ENCODE measurements around the gene SRSF11.

The SRSF11 gene

GRCh38 chr1:70224954-70225353, 3.8 kb downstream of the SRSF11 start:
- DNase-seq, result no peak

- no peak for DNase-seq
Measured at GRCh38 chr1:70227439-70227838, 6.3 kb downstream of the SRSF11 start.

GRCh38 chr1:70228670-70229069, 7.5 kb downstream of the SRSF11 start:
- DNase-seq, result no peak

GRCh38 chr1:70231475-70231874, 10.3 kb downstream of the SRSF11 start:
- DNase-seq, result no peak

GRCh38 chr1:70234733-70235132, 13.6 kb downstream of the SRSF11 start:
- no peak for DNase-seq

GRCh38 chr1:70239940-70240339, 18.8 kb downstream of the SRSF11 start:
- no peak for DNase-seq

- no peak for DNase-seq
Measured at GRCh38 chr1:70247122-70247521, 25.9 kb downstream of the SRSF11 start.

- DNase-seq, result peak; percentile 18
Measured at GRCh38 chr1:70247768-70248167, 26.6 kb downstream of the SRSF11 start.

- DNase-seq, result no peak
Measured at GRCh38 chr1:70248729-70249128, 27.5 kb downstream of the SRSF11 start.

- DNase-seq, result no peak
Measured at GRCh38 chr1:70256664-70257063, 35.5 kb downstream of the SRSF11 start.

GRCh38 chr1:70264839-70265238, 43.7 kb downstream of the SRSF11 start:
- no peak for DNase-seq

- no peak for DNase-seq
Measured at GRCh38 chr1:70265946-70266345, 44.8 kb downstream of the SRSF11 start.

- no peak for DNase-seq
Measured at GRCh38 chr1:70277875-70278274, 56.7 kb downstream of the SRSF11 start.

- no peak for DNase-seq
Measured at GRCh38 chr1:70278710-70279109, 57.5 kb downstream of the SRSF11 start.

- no peak for DNase-seq
Measured at GRCh38 chr1:70284366-70284765, 63.2 kb downstream of the SRSF11 start.

GRCh38 chr1:70286453-70286852, 65.3 kb downstream of the SRSF11 start:
- no peak for DNase-seq

- DNase-seq, result no peak
Measured at GRCh38 chr1:70288166-70288565, 67.0 kb downstream of the SRSF11 start.

- no peak for DNase-seq
Measured at GRCh38 chr1:70290218-70290617, 69.0 kb downstream of the SRSF11 start.

- DNase-seq, result no peak
Measured at GRCh38 chr1:70293186-70293843, 72.1 kb downstream of the SRSF11 start.

GRCh38 chr1:70295749-70296148, 74.6 kb downstream of the SRSF11 start:
- no peak for DNase-seq

GRCh38 chr1:70299472-70299871, 78.3 kb downstream of the SRSF11 start:
- DNase-seq, result no peak
